Lower leg skin (tissue), 4 donors: ENCODE measurements around the gene UBN1. TPM values are rescaled to one million over a fixed set of nuclear protein-coding genes. Genes with fewer than 3 reads are reported as not detected.
"Not testable (repeated sequence)": the region's sequence is repeated elsewhere in the genome, so short reads cannot be mapped to it uniquely, and the experiment has no call there.

Experiments used
- DNase-seq, 2 donors: peaks; one replicate each; pipeline ENCODE4 v3.0.0-alpha.2; 2019; ENCODE audit warnings: low spot score in 2 of 2
- H3K4me3 ChIP-seq: fragments of 200-600 bp; sonication (generic); 2 replicates; pipeline ENCODE4 v1.5.1; 2017; ENCODE audit warnings: mild to moderate bottlenecking, low read depth; ENCODE audit not compliant: poor library complexity, severe bottlenecking
- CTCF ChIP-seq, 3 donors: fragments of 450-650 bp; IDR thresholded peaks; one replicate each; pipeline ENCODE4 v1.5.1; 2016; ENCODE audit warnings: antibody characterized with exemption in 3 of 3, mild to moderate bottlenecking in 3 of 3, moderate library complexity in 2 of 3
- POLR2A ChIP-seq, 2 donors: fragments of 450-650 bp; IDR thresholded peaks; one replicate each; pipeline ENCODE4 v1.6.1; 2016 to 2017; ENCODE audit warnings: antibody characterized with exemption in 2 of 2, mild to moderate bottlenecking in 1 of 2, moderate library complexity in 1 of 2
- WGBS, 2 donors: methylation state at CpG; one replicate each; pipeline ENCODE4 v1.1.5; 2018; 5-methylcytosine and 5-hydroxymethylcytosine counted together
- intact Hi-C: fragments of 100-400 bp; cut with DNase I; formaldehyde crosslinking; loops from one replicate; pipeline ENCODE4 v1.15.0; 2023; ENCODE audit warnings: low total_unique reads
- total RNA-seq, 4 donors: library from RNA; depleted of rRNA; stranded (reverse); fragments of >200 nt; gene quantifications; one replicate each; pipeline ENCODE4 v1.1.0, GENCODE V29; 2016

UBN1 gene
- total RNA-seq, 4 donors from 2014 or later = 20.7 to 38.3 (median 27.9) TPM

DNA sequence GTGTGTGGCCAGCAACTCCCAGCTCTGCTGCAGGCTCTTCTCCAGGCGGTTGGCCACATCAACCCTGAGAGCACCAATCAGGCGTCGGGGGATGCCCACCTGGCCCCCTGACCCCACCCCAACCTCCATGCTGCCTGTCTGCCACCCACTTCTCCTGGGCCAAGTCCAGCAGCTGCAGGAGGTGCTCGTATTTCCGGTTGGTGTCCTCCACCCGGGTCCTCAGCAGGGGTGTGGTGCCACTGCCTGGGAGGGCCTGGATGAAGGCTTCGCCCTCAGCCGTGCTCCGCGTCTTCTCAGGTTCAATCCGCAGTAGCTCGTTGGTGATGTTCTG, 44.6 kb downstream of the UBN1 start:
- intact Hi-C loops = no loop called here
- H3K4me3 ChIP-seq = no peak overlapping the region
- no peak for DNase-seq
- 68 to 81% methylated on average over 3 to 9 of the region's 12 CpGs for WGBS, 2 donors
- TF ChIP-seq POLR2A (IDR thresholded peaks at IDR 0.05) (no peak), CTCF (IDR thresholded peaks at IDR 0.05) (no peak)

GRCh38 chr16:4892361-4893102, 45.3 kb downstream of the UBN1 start:
- no peak for DNase-seq
- TF ChIP-seq CTCF (IDR thresholded peaks at IDR 0.05) (no peak), POLR2A (IDR thresholded peaks at IDR 0.05) (no peak)
- WGBS, 2 donors = 56 to 66% methylated on average over 16 to 22 of the region's 23 CpGs
- intact Hi-C loops = no loop called here
- H3K4me3 ChIP-seq = no peak overlapping the region

GRCh38 chr16:4893103-4893862, 46.0 kb downstream of the UBN1 start:
- intact Hi-C loops = no loop called here
- WGBS, 2 donors = 88 to 92% methylated on average over 17 to 18 of the region's 26 CpGs
- no peak for DNase-seq
- H3K4me3 ChIP-seq = no peak overlapping the region
- TF ChIP-seq CTCF (IDR thresholded peaks at IDR 0.05) (no peak), POLR2A (IDR thresholded peaks at IDR 0.05) (no peak)

GRCh38 chr16:4894276-4895150, 47.2 kb downstream of the UBN1 start:
- no peak for TF ChIP-seq POLR2A (IDR thresholded peaks at IDR 0.05)
- intact Hi-C loops = no loop called here
- no peak for DNase-seq
- H3K4me3 ChIP-seq = no peak overlapping the region
- WGBS, 2 donors = 90 to 91% methylated on average over 16 to 17 of the region's 22 CpGs

DNA sequence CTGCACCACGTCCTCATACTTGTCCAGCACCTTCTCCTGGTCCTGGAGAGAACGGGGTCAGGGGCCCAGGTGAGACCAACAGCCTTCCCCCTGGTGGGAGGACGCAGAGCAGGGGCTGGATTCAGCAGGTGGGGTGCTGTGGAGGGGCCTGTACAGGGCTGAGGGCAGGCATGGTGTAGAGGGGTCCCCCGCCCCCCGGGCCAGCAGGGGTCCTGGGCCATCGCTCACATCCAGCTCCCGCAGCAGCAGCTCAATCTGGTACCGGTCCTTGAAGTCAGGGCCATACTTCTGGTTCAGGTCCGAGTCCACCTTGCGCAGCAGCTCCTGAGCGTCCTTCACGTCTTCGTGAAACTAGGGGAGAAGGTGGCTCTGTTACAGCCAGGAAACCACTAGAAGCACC, 48.1 kb downstream of the UBN1 start:
- 90 to 93% methylated on average over 12 to 13 of the region's 13 CpGs for WGBS, 2 donors
- H3K4me3 ChIP-seq = no peak overlapping the region
- TF ChIP-seq POLR2A (IDR thresholded peaks at IDR 0.05) (no peak), CTCF (IDR thresholded peaks at IDR 0.05) (no peak)
- DNase-seq = no peak
- intact Hi-C loops = no loop called here

- H3K4me3 ChIP-seq, DNase-seq, intact Hi-C loops: not testable (repeated sequence)
- 85 to 90% methylated on average over 9 of the region's 9 CpGs for WGBS, 2 donors
Measured at GRCh38 chr16:4896761-4897160, 49.5 kb downstream of the UBN1 start.
